Gastroesophageal sphincter (tissue), 3 donors: ENCODE results near the gene AURKA.

Experiments used
- POLR2A ChIP-seq, 2 donors: fragments of 450-650 bp; IDR thresholded peaks; one replicate each; pipeline ENCODE4 v1.6.1; 2017; ENCODE audit warnings: antibody characterized with exemption in 2 of 2, mild to moderate bottlenecking in 2 of 2, moderate library complexity in 1 of 2
- TF ChIP-seq, protein P1 (sequence below), 4 experiments: fragments of 200-600 bp in 2 of 4; fragments of 450-650 bp in 2 of 4; sonication (generic) in 1 of 4; IDR thresholded peaks; one replicate each; pipeline ENCODE4 v1.5.1; 2017 to 2019; ENCODE audit warnings: antibody characterized with exemption in 4 of 4, mild to moderate bottlenecking in 2 of 4, moderate library complexity in 2 of 4

DNA sequence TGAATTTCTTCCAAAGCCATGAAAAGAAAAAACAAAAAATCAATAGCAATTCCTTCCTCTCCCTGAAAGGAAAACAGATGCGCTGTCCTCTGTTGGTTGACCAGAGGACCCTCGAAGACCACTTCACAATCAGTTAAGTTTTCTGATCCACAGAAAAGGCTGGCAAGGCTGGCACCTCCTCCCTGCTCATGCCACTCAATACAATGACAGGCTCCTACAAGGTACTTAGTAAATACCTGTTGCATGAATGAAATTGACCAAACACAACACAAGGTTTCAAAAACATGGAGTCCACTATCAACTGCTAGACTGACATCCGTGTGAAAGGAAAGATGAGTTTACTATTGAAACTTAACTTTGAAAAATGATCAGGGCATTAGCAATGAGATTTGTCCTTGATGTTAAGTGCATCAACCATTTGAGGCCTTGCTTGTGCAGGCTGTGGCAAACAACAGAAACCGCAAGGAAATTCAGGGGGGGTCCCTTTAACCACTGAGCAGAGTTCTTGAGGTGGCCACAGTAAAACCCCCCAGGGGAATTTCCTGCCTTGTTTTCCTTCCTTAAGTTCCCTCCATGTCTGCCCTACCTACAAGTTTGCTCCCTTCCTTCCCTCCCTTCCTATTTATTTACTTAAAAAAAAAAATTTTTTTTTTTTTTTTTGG lies 48.5 kb upstream of the AURKA start:
- TF ChIP-seq POLR2A (IDR thresholded peaks at IDR 0.05): no peak
- TF ChIP-seq, protein P1, sequence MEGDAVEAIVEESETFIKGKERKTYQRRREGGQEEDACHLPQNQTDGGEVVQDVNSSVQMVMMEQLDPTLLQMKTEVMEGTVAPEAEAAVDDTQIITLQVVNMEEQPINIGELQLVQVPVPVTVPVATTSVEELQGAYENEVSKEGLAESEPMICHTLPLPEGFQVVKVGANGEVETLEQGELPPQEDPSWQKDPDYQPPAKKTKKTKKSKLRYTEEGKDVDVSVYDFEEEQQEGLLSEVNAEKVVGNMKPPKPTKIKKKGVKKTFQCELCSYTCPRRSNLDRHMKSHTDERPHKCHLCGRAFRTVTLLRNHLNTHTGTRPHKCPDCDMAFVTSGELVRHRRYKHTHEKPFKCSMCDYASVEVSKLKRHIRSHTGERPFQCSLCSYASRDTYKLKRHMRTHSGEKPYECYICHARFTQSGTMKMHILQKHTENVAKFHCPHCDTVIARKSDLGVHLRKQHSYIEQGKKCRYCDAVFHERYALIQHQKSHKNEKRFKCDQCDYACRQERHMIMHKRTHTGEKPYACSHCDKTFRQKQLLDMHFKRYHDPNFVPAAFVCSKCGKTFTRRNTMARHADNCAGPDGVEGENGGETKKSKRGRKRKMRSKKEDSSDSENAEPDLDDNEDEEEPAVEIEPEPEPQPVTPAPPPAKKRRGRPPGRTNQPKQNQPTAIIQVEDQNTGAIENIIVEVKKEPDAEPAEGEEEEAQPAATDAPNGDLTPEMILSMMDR (IDR thresholded peaks at IDR 0.05): no peak
